WTC11 (cell line): ENCODE measurements around the gene SCYL3.

Source experiments
- ATF2 ChIP-seq: sonication (generic); formaldehyde crosslinking; IDR thresholded peaks from 2 replicates; pipeline ENCODE4 v1.8.1; 2022; ENCODE audit warnings: low read depth, missing genetic modification reagents, borderline replicate concordance
- CTCF ChIP-seq: fragments of 200-600 bp; IDR thresholded peaks from 2 replicates; pipeline ENCODE4 v1.8.0; 2022; ENCODE audit warnings: antibody characterized with exemption
- E2F5 ChIP-seq: sonication (generic); formaldehyde crosslinking; IDR thresholded peaks from 2 replicates; pipeline ENCODE4 v1.8.1; 2022; ENCODE audit warnings: mild to moderate bottlenecking, moderate library complexity, missing genetic modification reagents
- ZBTB21 ChIP-seq: sonication (generic); formaldehyde crosslinking; IDR thresholded peaks from 2 replicates; pipeline ENCODE4 v1.8.1; 2023; ENCODE audit warnings: mild to moderate bottlenecking, missing genetic modification reagents, borderline replicate concordance

- no peak for TF ChIP-seq CTCF
- TF ChIP-seq ZBTB21 (CRISPR knock-in tag), result no peak
- no peak for TF ChIP-seq E2F5 (CRISPR knock-in tag)
- TF ChIP-seq ATF2 (CRISPR knock-in tag), result no peak
These were observed 19.5 kb downstream of the SCYL3 start for GRCh38 chr1:169874229-169874628.
